Stimulated activated CD4-positive, alpha-beta T cell treated with anti-CD3 and anti-CD28 coated beads, Interleukin-4, amount 100 ng/mL, for 4 hours (primary cell): Measurements from ENCODE around the gene EYA2.

Experiments
- DNase-seq, 2 experiments: peaks; one replicate each; pipeline ENCODE4 v3.0.0-alpha.2; 2020

EYA2 gene

DNA sequence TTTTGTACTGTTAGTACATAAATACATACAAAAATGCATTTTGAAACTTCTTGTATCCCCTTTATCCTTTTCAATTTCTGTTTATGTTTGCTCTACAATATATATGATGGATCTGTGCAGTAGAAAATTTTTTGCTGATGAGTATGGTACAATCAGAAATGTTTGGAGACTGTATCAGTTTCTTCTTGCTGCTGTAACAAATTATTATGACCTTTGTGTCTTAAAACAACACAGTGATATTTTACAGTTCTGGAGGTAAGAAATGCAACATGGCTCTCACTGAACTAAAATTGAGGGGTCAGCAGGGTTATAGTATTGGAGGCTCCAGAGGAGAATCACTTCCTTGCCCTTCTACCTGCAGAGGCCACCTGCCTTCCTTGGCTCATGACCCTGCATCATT is 184.4 kb downstream of the EYA2 start:
- DNase-seq = no peak

GRCh38 chr20:47080365-47080764 is 185.7 kb downstream of the EYA2 start:
- no peak for DNase-seq

DNA sequence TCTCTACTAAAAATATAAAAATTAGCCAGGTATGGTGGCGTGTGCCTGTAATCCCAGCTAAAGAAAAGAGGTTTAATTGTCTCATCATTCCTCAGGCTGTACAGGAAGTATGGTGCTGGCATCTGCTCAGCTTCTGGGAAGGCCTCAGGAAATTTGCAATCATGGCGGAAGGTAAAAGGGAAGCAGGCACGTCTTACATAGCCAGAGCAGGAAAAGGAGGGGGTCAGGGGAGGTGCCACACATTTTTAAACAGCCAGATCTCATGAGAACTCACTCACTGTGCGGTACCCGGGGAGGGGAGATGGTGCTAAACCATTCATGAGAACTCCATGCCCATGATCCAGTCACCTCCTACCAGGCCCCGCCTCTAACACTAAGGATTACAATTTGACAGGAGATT is 191.7 kb downstream of the EYA2 start:
- no peak for DNase-seq

GRCh38 chr20:47088335-47088734 is 193.7 kb downstream of the EYA2 start:
- no peak for DNase-seq

DNA sequence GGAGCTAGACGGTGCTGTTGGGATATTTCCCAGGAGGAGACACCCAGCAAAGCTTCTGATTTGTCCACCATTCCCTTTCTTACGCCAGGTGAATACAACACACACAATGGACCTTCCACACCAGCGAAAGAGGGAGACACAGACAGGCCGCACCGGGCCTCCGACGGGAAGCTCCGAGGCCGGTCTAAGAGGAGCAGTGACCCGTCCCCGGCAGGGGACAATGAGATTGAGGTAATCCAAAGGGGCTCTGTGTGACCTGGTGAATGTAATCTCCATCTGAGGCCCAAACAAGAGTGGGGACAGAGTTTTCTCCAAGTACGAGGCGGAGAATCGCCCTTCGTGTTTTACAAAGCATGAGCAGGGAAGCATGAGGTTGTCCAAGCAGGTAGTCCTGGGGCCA is 194.5 kb downstream of the EYA2 start:
- DNase-seq = no peak

DNA sequence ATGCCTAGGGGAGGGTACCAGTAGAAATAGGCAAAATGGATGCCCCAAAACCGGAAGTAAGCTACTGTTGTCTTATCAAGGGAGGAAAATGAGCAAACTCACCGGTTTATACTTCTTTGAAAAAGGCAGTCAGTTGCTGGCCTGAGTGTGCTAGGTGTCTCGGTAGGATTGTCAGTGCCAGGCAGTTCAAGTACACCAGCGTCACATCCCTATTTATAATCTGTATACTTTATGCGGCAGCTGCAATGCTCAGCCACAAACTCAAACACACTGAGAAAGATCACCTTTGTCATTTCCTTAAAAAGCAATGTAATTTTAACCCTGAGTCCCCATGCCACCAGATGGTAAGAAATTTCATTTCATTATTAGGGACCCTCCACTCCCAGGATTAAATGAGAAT is 196.2 kb downstream of the EYA2 start:
- no peak for DNase-seq

DNA sequence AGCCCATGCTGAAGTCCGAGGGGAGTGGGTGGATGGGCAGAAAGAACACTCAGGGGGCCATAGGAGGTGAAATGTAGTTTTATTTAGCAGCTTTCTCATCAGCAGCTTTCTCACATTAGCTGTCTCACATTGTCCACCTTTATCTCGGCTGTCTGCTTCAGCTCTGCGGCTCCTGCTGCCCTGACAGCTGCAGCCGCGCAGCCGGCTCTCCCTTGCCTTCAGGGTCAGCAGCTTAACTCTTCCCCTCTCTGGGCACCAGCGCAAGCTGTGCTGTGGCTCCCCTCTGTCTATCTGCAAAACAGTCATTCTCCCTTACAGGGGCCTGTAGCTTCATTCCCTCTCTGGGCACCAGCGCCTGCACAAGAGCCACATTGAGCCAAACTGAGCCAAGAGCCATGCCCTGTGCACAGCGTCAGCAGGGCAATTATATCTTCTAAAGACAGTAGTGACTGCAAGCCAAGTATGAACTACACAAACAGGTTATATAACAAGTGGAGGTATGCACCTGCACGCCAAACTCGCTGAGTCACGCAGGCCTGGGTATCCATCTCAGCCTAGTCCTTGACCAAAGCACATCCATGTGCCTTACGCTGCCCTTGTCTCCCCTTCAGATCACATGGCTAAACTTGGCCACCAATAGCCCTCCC is 198.8 kb downstream of the EYA2 start:
- DNase-seq = no peak

- no peak for DNase-seq
Measured at GRCh38 chr20:47095690-47096089, 201.0 kb downstream of the EYA2 start.

GRCh38 chr20:47097691-47098622 is 203.3 kb downstream of the EYA2 start:
- no peak for DNase-seq

DNA sequence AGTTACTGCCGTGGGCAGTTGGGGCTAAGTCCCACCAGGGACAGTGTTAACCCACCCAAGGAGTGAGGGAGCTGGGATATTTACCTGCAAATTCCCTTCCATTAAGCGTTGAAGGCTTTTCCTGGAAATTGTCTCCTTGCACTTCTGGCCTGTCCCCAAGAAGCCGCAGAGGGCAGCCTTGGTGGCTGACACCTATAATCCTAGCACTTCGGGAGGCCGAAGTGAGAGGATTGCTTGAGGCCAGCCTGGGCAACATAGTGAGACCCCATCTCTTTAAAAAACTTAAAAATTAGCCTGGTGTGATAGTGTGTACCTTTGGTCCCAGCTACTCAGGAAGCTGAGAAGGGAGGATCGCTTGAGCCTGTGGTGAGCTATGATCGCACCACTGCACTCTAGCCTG is 204.4 kb downstream of the EYA2 start:
- DNase-seq = no peak

GRCh38 chr20:47099825-47100441 is 205.3 kb downstream of the EYA2 start:
- DNase-seq = no peak

GRCh38 chr20:47102629-47103028 is 208.0 kb downstream of the EYA2 start:
- DNase-seq = no peak

DNA sequence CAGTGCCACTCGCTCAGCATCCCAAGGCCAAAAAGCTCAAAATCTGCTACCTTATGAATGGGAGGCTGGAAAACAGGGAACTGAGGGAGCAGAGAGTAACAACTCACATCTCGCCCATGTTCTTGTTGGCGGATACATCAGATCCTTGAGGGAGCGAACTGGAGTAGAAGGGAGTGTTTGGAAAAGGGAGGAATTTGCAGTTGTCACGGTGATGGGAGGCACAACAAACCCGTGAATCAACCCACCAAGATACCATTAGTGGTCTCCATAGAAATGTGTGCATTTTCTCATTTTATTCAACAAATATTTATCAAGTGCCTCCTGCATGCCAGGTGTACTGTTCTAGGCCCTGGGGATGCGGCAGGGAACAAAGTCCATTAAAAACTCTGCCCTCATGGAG is 212.1 kb downstream of the EYA2 start:
- DNase-seq = no peak

GRCh38 chr20:47108994-47109393 is 214.4 kb downstream of the EYA2 start:
- DNase-seq = no peak

DNA sequence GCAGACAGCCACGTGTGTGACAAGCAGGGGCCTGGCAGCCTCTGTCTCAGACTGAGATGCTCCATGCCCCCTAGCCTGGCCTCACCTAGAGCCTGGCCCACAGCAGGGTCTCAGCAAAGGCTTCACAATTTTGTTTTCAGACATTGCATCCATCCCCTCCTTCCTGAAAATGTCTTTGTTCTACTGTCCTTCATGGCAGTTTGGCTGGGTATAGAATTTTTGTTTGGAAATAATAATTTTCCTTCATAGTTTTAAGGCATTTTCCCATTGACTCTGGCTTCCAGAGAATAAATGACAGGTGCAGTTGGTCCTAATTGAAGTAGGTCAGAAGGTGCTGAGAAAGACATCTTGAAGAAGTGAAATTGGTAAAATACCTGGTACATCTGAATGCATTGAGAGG is 216.2 kb downstream of the EYA2 start:
- DNase-seq = no peak

GRCh38 chr20:47111576-47111975 is 216.9 kb downstream of the EYA2 start:
- no peak for DNase-seq

DNA sequence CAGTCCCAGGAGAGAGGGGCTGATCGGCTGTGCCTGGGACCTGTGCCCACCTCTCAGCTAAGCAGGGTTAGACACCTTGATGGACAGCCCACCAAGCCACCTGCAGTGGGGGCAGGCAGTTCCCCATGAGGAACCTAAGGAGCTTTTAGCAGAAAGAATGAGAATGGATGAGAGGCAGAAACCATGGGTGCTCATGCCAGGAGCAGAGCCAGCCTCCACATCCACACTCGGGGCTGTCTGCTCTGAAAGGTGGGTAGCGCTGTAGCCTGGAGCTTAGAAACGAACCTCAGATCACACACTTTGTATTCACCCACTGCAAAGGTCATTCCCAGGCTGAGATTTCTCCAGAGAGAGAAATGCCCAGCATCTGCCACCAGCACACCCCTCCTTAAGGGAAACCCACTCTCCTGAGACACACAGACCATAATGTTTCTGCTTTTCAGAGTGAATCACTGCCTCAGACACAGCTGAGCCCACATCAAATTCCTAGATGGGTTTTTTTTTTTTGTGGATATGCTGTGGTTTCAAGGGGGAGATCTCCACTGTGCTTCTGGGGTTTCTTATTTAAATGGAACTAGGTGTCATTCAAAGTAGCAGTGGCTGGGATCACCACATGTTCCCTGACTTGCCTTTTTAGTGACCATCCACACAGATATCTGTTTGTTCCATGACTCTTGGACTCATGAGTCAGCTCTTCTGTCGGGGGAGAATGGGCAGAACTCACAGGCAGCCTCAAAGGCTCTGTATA is 218.9 kb downstream of the EYA2 start:
- DNase-seq = no peak

DNA sequence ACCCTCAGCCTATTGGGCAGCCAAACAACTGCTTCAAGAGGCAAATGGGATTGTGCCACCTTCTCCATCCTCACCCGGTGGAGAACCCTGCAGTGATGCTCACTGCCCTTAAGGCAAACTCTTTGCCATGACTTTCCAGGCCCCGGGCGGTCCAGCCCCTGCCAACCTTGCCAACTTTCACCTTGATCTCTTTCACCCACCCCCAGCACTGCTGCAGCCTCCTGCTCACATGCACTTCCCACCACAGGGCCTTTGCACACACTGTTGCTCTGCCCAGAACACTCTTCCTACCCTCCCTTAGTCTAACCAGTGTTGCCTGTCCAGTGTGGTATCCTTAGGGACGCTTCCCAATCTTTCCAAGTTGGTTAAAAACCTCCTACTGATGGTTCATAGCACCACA is 221.1 kb downstream of the EYA2 start:
- no peak for DNase-seq

GRCh38 chr20:47117371-47117770 is 222.7 kb downstream of the EYA2 start:
- no peak for DNase-seq

DNA sequence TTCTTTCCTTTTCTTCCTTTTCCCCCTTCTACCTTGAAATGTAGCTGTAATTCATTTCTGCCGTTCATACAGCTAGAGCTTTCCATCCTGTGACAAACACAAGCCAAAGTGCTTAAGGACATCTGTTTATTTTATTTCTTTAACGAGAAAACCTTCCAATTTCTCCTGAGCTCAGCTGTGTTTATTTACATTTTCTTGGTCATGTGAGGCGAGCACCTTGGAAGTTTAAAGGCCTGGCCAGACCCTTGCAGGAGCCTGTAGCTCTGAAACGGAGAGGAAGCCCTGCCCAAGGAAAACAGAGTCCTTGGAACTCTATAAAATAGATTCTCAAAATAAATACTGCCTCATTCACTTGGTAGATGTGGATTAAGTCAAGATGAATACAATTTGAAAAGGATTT is 223.1 kb downstream of the EYA2 start:
- DNase-seq = no peak

DNA sequence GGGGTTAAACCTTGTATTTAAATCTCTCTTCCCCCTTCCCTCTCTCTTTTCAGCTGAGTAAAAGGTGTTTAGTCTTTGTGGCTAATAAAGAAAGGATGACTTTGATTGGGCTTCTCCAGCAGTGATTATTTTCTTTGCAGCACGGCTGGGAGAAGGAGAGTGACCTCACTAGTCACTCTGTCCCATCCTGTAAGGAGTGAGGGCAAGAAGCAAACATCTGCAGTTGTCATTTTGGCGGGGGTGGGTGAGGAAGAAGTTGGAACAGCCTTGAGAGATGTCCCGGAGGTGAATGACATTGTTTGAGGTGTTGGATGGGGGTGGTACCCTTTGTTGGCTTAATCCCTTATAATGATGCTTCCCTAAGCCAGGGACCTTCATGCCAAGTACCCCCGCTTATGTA is 223.6 kb downstream of the EYA2 start:
- DNase-seq = no peak

DNA sequence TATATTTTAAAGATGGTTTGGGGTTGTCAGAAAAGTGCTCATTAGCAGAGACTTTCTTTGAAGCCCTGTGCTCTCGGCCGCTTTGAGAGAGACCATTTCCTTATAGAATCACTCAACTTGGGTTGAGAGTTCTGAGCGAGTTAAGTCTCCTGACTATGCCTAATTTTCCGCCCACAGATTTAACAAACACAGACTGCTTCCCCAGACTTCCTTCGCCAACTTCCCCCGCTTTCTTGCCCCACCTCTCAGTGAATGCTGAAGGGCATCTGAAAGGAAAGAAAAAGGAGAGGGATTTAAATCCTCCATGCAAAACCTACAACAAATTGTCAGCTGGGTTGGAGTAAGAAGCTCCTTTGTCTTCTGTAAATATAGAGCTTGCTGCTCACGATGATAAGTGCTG is 224.0 kb downstream of the EYA2 start:
- DNase-seq = no peak

- no peak for DNase-seq
Measured at GRCh38 chr20:47120346-47120936, 225.8 kb downstream of the EYA2 start.
